ENCODE results near the gene HFM1. TPM values are rescaled to one million over a fixed set of nuclear protein-coding genes. Genes with fewer than 3 reads are reported as not detected.
"Not testable (repeated sequence)": the region's sequence is repeated elsewhere in the genome, so short reads cannot be mapped to it uniquely, and the experiment has no call there.

Gene HFM1
- total RNA-seq = 1 to 10 TPM in 1 of 3 donors, under 1 TPM in 2; 0.48 to 4.6 (median 0.73) TPM

- no peaks in the 10 kb centered on the region for H3K4me1 ChIP-seq
- peak; percentile 46 to 58 for DNase-seq (ENCODE audit: low spot score in 2 of 2)
- no peaks in the 10 kb centered on the region for H3K27me3 ChIP-seq
- H3K36me3 ChIP-seq = no peaks in the 10 kb centered on the region
- H3K9me3 ChIP-seq = no peaks in the 10 kb centered on the region
- H3K4me3 ChIP-seq = peak within 1 kb of the TSS; percentile 47 to 77 (median 57)
- TF ChIP-seq CTCF (IDR thresholded peaks at IDR 0.05) (no peak), POLR2A (IDR thresholded peaks at IDR 0.05) (no peak), POLR2AphosphoS5 (IDR thresholded peaks at IDR 0.05) (peak in 1 of 3 donors; percentile 18)
- intact Hi-C loops (cut with DNase I; ENCODE audit: low total_unique reads) = no loop called here
- peak within 1 kb of the TSS; percentile 70 to 90 for H3K27ac ChIP-seq
Measured at GRCh38 chr1:91404151-91405012, at the start of gene HFM1. TSS of gene HFM1 (minus strand) at chr1:91404837. CDS start at chr1:91401082, 3,755 bp downstream.

- Histone ChIP-seq H3K4me3 (no peak overlapping the region), H3K27ac (no peak overlapping the region), H3K4me1 (no peaks in the 10 kb centered on the region), H3K9me3 (no peaks in the 10 kb centered on the region), H3K36me3 (no peaks in the 10 kb centered on the region), H3K27me3 (no peaks in the 10 kb centered on the region)
- TF ChIP-seq CTCF (IDR thresholded peaks at IDR 0.05) (no peak), POLR2A (IDR thresholded peaks at IDR 0.05) (no peak), POLR2AphosphoS5 (IDR thresholded peaks at IDR 0.05) (no peak)
- intact Hi-C loops (cut with DNase I; ENCODE audit: low total_unique reads) = no loop called here
- DNase-seq (ENCODE audit: low spot score in 2 of 2) = no peak
Measured at GRCh38 chr1:91454136-91454535, 49.5 kb upstream of the HFM1 start.

- Histone ChIP-seq H3K4me1 (no peaks in the 10 kb centered on the region), H3K4me3 (no peak overlapping the region), H3K27me3 (no peaks in the 10 kb centered on the region), H3K27ac (no peak overlapping the region), H3K36me3 (no peaks in the 10 kb centered on the region), H3K9me3 (no peaks in the 10 kb centered on the region)
- TF ChIP-seq CTCF (IDR thresholded peaks at IDR 0.05) = no peak
- no peak for TF ChIP-seq POLR2A (IDR thresholded peaks at IDR 0.05)
- no peak for TF ChIP-seq POLR2AphosphoS5 (IDR thresholded peaks at IDR 0.05)
- intact Hi-C loops (cut with DNase I; ENCODE audit: low total_unique reads) = no loop called here
- DNase-seq (ENCODE audit: low spot score in 2 of 2) = no peak
Measured at GRCh38 chr1:91450260-91450659, 45.6 kb upstream of the HFM1 start.

GRCh38 chr1:91447782-91448181, 43.1 kb upstream of the HFM1 start:
- H3K4me3 ChIP-seq; H3K36me3 ChIP-seq; H3K4me1 ChIP-seq; intact Hi-C loops (cut with DNase I; ENCODE audit: low total_unique reads); H3K27ac ChIP-seq; DNase-seq (ENCODE audit: low spot score in 2 of 2); H3K27me3 ChIP-seq; H3K9me3 ChIP-seq: not testable (repeated sequence)

GRCh38 chr1:91441980-91442379, 37.3 kb upstream of the HFM1 start:
- H3K4me3 ChIP-seq; H3K9me3 ChIP-seq; DNase-seq (ENCODE audit: low spot score in 2 of 2); H3K36me3 ChIP-seq; H3K4me1 ChIP-seq; intact Hi-C loops (cut with DNase I; ENCODE audit: low total_unique reads); H3K27me3 ChIP-seq; H3K27ac ChIP-seq: not testable (repeated sequence)

GRCh38 chr1:91440847-91441246, 36.2 kb upstream of the HFM1 start:
- no peaks in the 10 kb centered on the region for H3K36me3 ChIP-seq
- H3K4me1 ChIP-seq = no peaks in the 10 kb centered on the region
- TF ChIP-seq POLR2AphosphoS5 (IDR thresholded peaks at IDR 0.05) = no peak
- no peaks in the 10 kb centered on the region for H3K27me3 ChIP-seq
- H3K4me3 ChIP-seq = no peak overlapping the region
- intact Hi-C loops (cut with DNase I; ENCODE audit: low total_unique reads) = no loop called here
- H3K9me3 ChIP-seq = no peaks in the 10 kb centered on the region
- no peak for DNase-seq (ENCODE audit: low spot score in 2 of 2)
- no peak overlapping the region for H3K27ac ChIP-seq

Measured in breast epithelium (tissue), 4 donors.